ENCODE data around the gene CCL2. TPM values are rescaled to one million over a fixed set of nuclear protein-coding genes. Genes with fewer than 3 reads are reported as not detected.
"Not testable (repeated sequence)": the region's sequence is repeated elsewhere in the genome, so short reads cannot be mapped to it uniquely, and the experiment has no call there.

The CCL2 gene
- total RNA-seq: 219 TPM

- DNase-seq (ENCODE audit: low spot score): peak; percentile 87
- ATAC-seq: peak; percentile 88
- intact Hi-C loops (cut with DNase I): no loop called here
Measured at GRCh38 chr17:34254651-34255380, at the start of gene CCL2. CCL2 (plus strand) TSS chr17:34255285; CDS start chr17:34255350, 65 bp downstream.

GRCh38 chr17:34205401-34205800 lies 49.7 kb upstream of the CCL2 start:
- ATAC-seq (no peak), DNase-seq (ENCODE audit: low spot score) (no peak)
- intact Hi-C loops (cut with DNase I): no loop called here

GRCh38 chr17:34206569-34206968 lies 48.5 kb upstream of the CCL2 start:
- DNase-seq (ENCODE audit: low spot score): no peak
- no peak for ATAC-seq
- intact Hi-C loops (cut with DNase I): no loop called here

GRCh38 chr17:34207572-34207971 lies 47.5 kb upstream of the CCL2 start:
- intact Hi-C loops (cut with DNase I): no loop called here
- no peak for ATAC-seq

GRCh38 chr17:34218748-34219147 lies 36.3 kb upstream of the CCL2 start:
- ATAC-seq (no peak), DNase-seq (ENCODE audit: low spot score) (no peak)
- intact Hi-C loops (cut with DNase I): no loop called here

More at GRCh38 chr17:34207572-34207971, 47.5 kb upstream of the CCL2 start:
- DNase-seq (ENCODE audit: low spot score): no peak

- ATAC-seq (peak; percentile 25), DNase-seq (ENCODE audit: low spot score) (no peak)
- intact Hi-C loops (cut with DNase I): no loop called here
Measured at GRCh38 chr17:34219405-34219804, 35.7 kb upstream of the CCL2 start.

GRCh38 chr17:34220045-34220751 lies 34.9 kb upstream of the CCL2 start:
- ATAC-seq (no peak), DNase-seq (ENCODE audit: low spot score) (no peak)
- intact Hi-C loops (cut with DNase I): no loop called here

GRCh38 chr17:34220752-34221395 lies 34.2 kb upstream of the CCL2 start:
- ATAC-seq (peak; percentile 89), DNase-seq (ENCODE audit: low spot score) (no peak)
- intact Hi-C loops (cut with DNase I): no loop called here

- intact Hi-C loops (cut with DNase I): no loop called here
- ATAC-seq: no peak
- no peak for DNase-seq (ENCODE audit: low spot score)
Measured at GRCh38 chr17:34221411-34221810, 33.7 kb upstream of the CCL2 start.

- DNase-seq (ENCODE audit: low spot score) (no peak), ATAC-seq (peak; percentile 61)
- intact Hi-C loops (cut with DNase I): no loop called here
Measured at GRCh38 chr17:34222722-34223497, 32.2 kb upstream of the CCL2 start.

GRCh38 chr17:34225046-34225445 lies 30.0 kb upstream of the CCL2 start:
- ATAC-seq: no peak
- intact Hi-C loops (cut with DNase I): no loop called here
- no peak for DNase-seq (ENCODE audit: low spot score)

- intact Hi-C loops (cut with DNase I): no loop called here
Measured at GRCh38 chr17:34226011-34226743, 28.9 kb upstream of the CCL2 start.

GRCh38 chr17:34226744-34227034 lies 28.4 kb upstream of the CCL2 start:
- DNase-seq (ENCODE audit: low spot score): no peak
- no peak for ATAC-seq
- intact Hi-C loops (cut with DNase I): no loop called here

More at GRCh38 chr17:34226011-34226743, 28.9 kb upstream of the CCL2 start:
- no peak for DNase-seq (ENCODE audit: low spot score)
- ATAC-seq: no peak

GRCh38 chr17:34227293-34227692 lies 27.8 kb upstream of the CCL2 start:
- ATAC-seq; intact Hi-C loops (cut with DNase I); DNase-seq (ENCODE audit: low spot score): not testable (repeated sequence)

- no peak for DNase-seq (ENCODE audit: low spot score)
- ATAC-seq: no peak
- intact Hi-C loops (cut with DNase I): no loop called here
Measured at GRCh38 chr17:34227707-34228106, 27.4 kb upstream of the CCL2 start.

- ATAC-seq: no peak
- intact Hi-C loops (cut with DNase I): no loop called here
- DNase-seq (ENCODE audit: low spot score): no peak
Measured at GRCh38 chr17:34228781-34229180, 26.3 kb upstream of the CCL2 start.

- DNase-seq (ENCODE audit: low spot score) (no peak), ATAC-seq (no peak)
- intact Hi-C loops (cut with DNase I): no loop called here
Measured at GRCh38 chr17:34230342-34230741, 24.7 kb upstream of the CCL2 start.

GRCh38 chr17:34234616-34235015 lies 20.5 kb upstream of the CCL2 start:
- DNase-seq (ENCODE audit: low spot score) (no peak), ATAC-seq (no peak)
- intact Hi-C loops (cut with DNase I): no loop called here

Measured in sciatic nerve (tissue), 2 donors.